Retinal pigment epithelial cell (primary cell): ENCODE measurements around the gene TMEM72.

Experiments
- DNase-seq: peaks from one replicate; pipeline ENCODE4 v3.0.0-alpha.2; 2010; ENCODE audit warnings: low read depth
- H3K4me3 ChIP-seq: 2 replicates; pipeline ENCODE4 v1.5.1; 2011; ENCODE audit warnings: mild to moderate bottlenecking, low read length, control low read depth, moderate library complexity
- CTCF ChIP-seq: conservative IDR thresholded peaks from 2 replicates; pipeline ENCODE4 v1.5.1; 2011; ENCODE audit warnings: low read depth, low read length, control low read depth, inconsistent platforms

TMEM72 gene

GRCh38 chr10:44955413-44956070 lies 44.4 kb downstream of the TMEM72 start:
- H3K4me3 ChIP-seq: no peak overlapping the region
- TF ChIP-seq CTCF: no peak
- DNase-seq: no peak

- no peak overlapping the region for H3K4me3 ChIP-seq
- DNase-seq: no peak
- no peak for TF ChIP-seq CTCF
Measured at GRCh38 chr10:44956226-44956625, 45.1 kb downstream of the TMEM72 start.

GRCh38 chr10:44956717-44957706 lies 45.9 kb downstream of the TMEM72 start:
- no peak for TF ChIP-seq CTCF
- DNase-seq: no peak
- no peak overlapping the region for H3K4me3 ChIP-seq

GRCh38 chr10:44958196-44958897 lies 47.2 kb downstream of the TMEM72 start:
- DNase-seq: peak; percentile 44
- no peak for TF ChIP-seq CTCF
- H3K4me3 ChIP-seq: peak overlapping the region; percentile 67

GRCh38 chr10:44958898-44959246 lies 47.7 kb downstream of the TMEM72 start:
- H3K4me3 ChIP-seq: peak overlapping the region; percentile 67
- DNase-seq: no peak
- no peak for TF ChIP-seq CTCF

- TF ChIP-seq CTCF: no peak
- H3K4me3 ChIP-seq: peak within 1 kb of the TSS; percentile 67
- peak; percentile 82 for DNase-seq
Measured at GRCh38 chr10:44959247-44960087, 48.3 kb downstream of the TMEM72 start, which contains the start of gene RASSF4. TSS of gene RASSF4 (plus strand) at chr10:44959802. CDS start at chr10:44970203, 10,401 bp downstream.
